Small intestine (tissue), 7 donors: ENCODE measurements around the gene TF. TPM values are rescaled to one million over a fixed set of nuclear protein-coding genes. Genes with fewer than 3 reads are reported as not detected.

Experiments used
- DNase-seq, 2 donors: peaks; one replicate each; pipeline versions ENCODE4 v3.0.0 to v3.0.0-alpha.2; 2013
- FAIRE-seq: peaks from 2 replicates; lab custom pipeline; 2012; peaks lifted over from hg19 to GRCh38; lab: Jason Lieb, UNC
- H3K27ac ChIP-seq, 3 donors: one replicate each; pipeline ENCODE4 v1.5.1; 2013; ENCODE audit warnings: low read length in 2 of 3, mild to moderate bottlenecking in 2 of 3, control low read depth in 1 of 3, inconsistent platforms in 1 of 3, low read depth in 1 of 3, moderate library complexity in 1 of 3
- H3K27me3 ChIP-seq, 3 donors: one replicate each; pipeline ENCODE4 v1.6.1; 2013; ENCODE audit warnings: low read length in 3 of 3, inconsistent platforms in 1 of 3; ENCODE audit not compliant: control insufficient read depth in 3 of 3, insufficient read depth in 3 of 3
- H3K36me3 ChIP-seq, 3 donors: one replicate each; pipeline ENCODE4 v1.6.1; 2013; ENCODE audit warnings: low read length in 3 of 3, inconsistent platforms in 1 of 3, low read depth in 1 of 3, mild to moderate bottlenecking in 1 of 3, moderate library complexity in 1 of 3; ENCODE audit not compliant: control insufficient read depth in 3 of 3, insufficient read depth in 2 of 3
- H3K4me1 ChIP-seq, 3 donors: one replicate each; pipeline ENCODE4 v1.6.1; 2013; ENCODE audit warnings: low read length in 2 of 3, inconsistent platforms in 1 of 3, low read depth in 1 of 3, mild to moderate bottlenecking in 1 of 3, moderate library complexity in 1 of 3; ENCODE audit not compliant: control insufficient read depth in 3 of 3, insufficient read depth in 2 of 3
- H3K4me3 ChIP-seq, 3 donors: one replicate each; pipeline ENCODE4 v1.5.1; 2013; ENCODE audit warnings: low read length in 3 of 3, control low read depth in 1 of 3, inconsistent platforms in 1 of 3, low read depth in 1 of 3, mild to moderate bottlenecking in 1 of 3, moderate library complexity in 1 of 3
- H3K9me3 ChIP-seq, 2 donors: one replicate each; pipeline ENCODE4 v1.6.1; 2013; ENCODE audit warnings: low read depth in 1 of 2, low read length in 1 of 2; ENCODE audit not compliant: control insufficient read depth in 2 of 2, insufficient read depth in 1 of 2
- WGBS, 3 donors: extraction: QIAGEN DNeasy Blood & Tissue Kit; methylation state at CpG; one replicate each; pipeline ENCODE4 v1.1.7; 2013; 5-methylcytosine and 5-hydroxymethylcytosine counted together
- polyA plus RNA-seq, 4 donors: library from polyadenylated mRNA; stranded (reverse) in 3 of 4; unstranded in 1 of 4; fragments of 200-250 nt in 3 of 4; fragments of 120-200 nt in 1 of 4; gene quantifications; one replicate each; pipeline versions ENCODE4 v1.2.1 to v1.2.3, GENCODE V29; 2013
- donor health status: healthy with polysubstance abuse.
- donor health status: control.
- donor health status: control.
- donor health status: Bipolar disorder and iron deficiency.
- donor health status: healthy.

Gene TF
- polyA plus RNA-seq, 4 donors, result under 0.01 to 8.3 (median 5.6) TPM; not detected in 1

GRCh38 chr3:133749427-133750258, 3.5 kb downstream of the TF start:
- no peaks in the 10 kb centered on the region for H3K9me3 ChIP-seq
- FAIRE-seq (no peak), DNase-seq (no peak)
- H3K36me3 ChIP-seq, result no peaks in the 10 kb centered on the region
- 78 to 89% (median 82%) methylated on average over 6 of the region's 6 CpGs for WGBS, 3 donors
- H3K27me3 ChIP-seq, result peaks cover 0 to 18% (median 8%) of the 10 kb centered on the region in 3 donors
- peaks cover 0 to 2% (median 0%) of the 10 kb centered on the region in 3 donors for H3K4me1 ChIP-seq
- H3K27ac ChIP-seq, result no peak overlapping the region
- no peak overlapping the region for H3K4me3 ChIP-seq

- 53 to 81% (median 74%) methylated on average over 6 of the region's 6 CpGs for WGBS, 3 donors
These were observed 4.1 kb downstream of the TF start for GRCh38 chr3:133750259-133750656.

DNA sequence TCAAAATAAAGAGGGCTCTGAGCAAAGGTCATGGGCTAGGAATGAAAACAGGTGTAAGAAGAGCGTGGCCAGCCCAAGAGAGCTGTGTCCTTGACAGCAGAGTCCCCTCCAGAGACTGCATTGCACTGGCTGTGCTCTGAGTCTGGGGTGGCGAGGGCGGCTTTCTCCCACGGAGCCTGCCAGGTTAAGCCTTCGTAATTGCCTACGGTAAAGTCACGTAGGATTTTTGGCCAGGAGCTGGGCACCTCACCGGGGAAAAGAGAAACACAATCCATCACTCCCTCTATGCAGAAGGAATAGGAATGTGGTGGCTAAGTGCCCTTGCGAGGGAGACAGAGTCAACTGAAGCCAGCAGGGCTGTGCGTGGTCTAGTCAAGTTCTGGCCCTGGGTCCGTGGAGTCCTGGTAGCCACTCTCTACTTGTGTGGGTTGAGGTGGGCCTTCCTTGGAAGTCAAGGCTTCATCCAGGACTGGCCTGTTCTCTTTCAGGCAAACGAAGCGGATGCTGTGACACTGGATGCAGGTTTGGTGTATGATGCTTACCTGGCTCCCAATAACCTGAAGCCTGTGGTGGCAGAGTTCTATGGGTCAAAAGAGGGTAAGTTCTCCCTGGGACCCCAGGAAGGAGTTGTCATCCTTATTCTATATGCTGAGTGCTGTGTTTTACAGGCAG, 7.0 kb downstream of the TF start:
- Histone ChIP-seq H3K27me3 (peaks cover 0 to 2% (median 0%) of the 10 kb centered on the region in 3 donors), H3K27ac (no peak overlapping the region), H3K4me1 (no peaks in the 10 kb centered on the region), H3K9me3 (no peaks in the 10 kb centered on the region), H3K4me3 (no peak overlapping the region), H3K36me3 (no peaks in the 10 kb centered on the region)
- 85 to 93% (median 91%) methylated on average over 13 of the region's 13 CpGs for WGBS, 3 donors
- no peak for DNase-seq
- no peak for FAIRE-seq

More at GRCh38 chr3:133750259-133750656, 4.1 kb downstream of the TF start:
- Histone ChIP-seq H3K4me1 (peaks cover 0 to 2% (median 0%) of the 10 kb centered on the region in 3 donors), H3K9me3 (no peaks in the 10 kb centered on the region), H3K36me3 (no peaks in the 10 kb centered on the region), H3K27me3 (peaks cover 0 to 18% (median 8%) of the 10 kb centered on the region in 3 donors), H3K4me3 (no peak overlapping the region), H3K27ac (no peak overlapping the region)
- no peak for DNase-seq
- no peak for FAIRE-seq

DNA sequence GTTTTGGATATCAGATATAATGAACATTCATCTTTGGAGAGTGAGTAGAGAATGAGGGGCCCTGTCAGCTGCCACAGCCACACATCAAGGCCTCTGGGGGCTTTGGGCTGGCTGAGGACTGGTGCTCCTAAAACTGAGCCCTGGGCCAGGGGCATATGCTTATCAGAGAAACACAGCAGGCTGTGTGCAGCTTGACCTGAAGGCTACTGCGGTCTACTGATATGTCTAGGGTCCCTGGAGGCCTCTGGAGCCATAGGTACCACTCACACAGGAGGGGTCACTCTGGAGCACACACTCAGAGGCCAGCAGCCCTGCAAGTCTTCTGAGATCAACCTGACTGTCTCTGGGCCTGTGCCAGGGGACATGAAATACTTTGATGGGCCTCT, 7.6 kb downstream of the TF start:
- no peak for DNase-seq
- Histone ChIP-seq H3K27ac (no peak overlapping the region), H3K36me3 (no peaks in the 10 kb centered on the region), H3K27me3 (peaks cover 0 to 2% (median 0%) of the 10 kb centered on the region in 3 donors), H3K4me3 (no peak overlapping the region), H3K9me3 (no peaks in the 10 kb centered on the region), H3K4me1 (no peaks in the 10 kb centered on the region)
- 90 to 100% (median 90%) methylated on average over 1 of the region's 1 CpG for WGBS, 3 donors
- no peak for FAIRE-seq

- DNase-seq (no peak), FAIRE-seq (no peak)
- no peaks in the 10 kb centered on the region for H3K9me3 ChIP-seq
- no peaks in the 10 kb centered on the region for H3K36me3 ChIP-seq
- no peaks in the 10 kb centered on the region for H3K4me1 ChIP-seq
- H3K27me3 ChIP-seq, result peaks cover 0 to under 1% (median 0%) of the 10 kb centered on the region in 3 donors
- no peak overlapping the region for H3K4me3 ChIP-seq
- no peak overlapping the region for H3K27ac ChIP-seq
- WGBS, 3 donors, result 87% methylated on average over 5 of the region's 5 CpGs
These were observed 8.3 kb downstream of the TF start for GRCh38 chr3:133754455-133754854.

DNA sequence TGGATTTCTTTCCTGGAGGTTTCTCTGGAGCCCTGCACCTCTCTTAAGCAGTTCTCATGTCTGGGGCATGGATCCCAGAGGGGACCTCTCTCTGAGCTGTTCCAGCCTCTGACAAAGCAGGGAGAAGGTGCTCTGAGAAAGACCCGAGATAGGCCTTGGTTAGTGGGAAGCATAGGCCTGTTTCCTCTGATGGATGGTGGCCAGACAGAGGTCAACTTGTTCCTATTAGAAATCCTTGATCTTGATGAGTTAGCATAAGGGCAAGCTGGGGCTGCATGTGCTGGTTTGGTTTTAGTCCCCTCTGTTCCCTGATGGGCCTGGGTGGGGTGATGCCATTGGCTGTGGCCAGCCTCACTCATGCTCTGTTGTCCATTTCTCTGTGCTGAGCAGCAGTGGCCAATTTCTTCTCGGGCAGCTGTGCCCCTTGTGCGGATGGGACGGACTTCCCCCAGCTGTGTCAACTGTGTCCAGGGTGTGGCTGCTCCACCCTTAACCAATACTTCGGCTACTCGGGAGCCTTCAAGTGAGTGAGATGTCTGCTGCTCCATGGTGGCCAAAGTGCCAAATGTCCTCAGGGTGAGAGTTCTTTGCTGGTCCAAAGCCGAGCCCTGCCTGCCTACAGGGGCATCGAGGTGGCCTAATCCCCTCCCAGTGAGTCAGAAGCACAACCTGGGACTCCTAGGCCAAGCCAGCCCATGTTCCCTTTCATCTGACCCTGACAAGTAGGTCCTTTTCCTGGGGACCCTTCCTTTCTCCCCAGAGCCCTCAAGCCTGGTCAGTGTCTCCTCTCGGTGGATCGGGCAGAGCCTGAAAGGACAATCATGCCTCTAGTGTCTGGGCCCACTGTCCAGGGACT, 9.0 kb downstream of the TF start:
- 57 to 78% (median 57%) methylated on average over 10 of the region's 10 CpGs for WGBS, 3 donors
- no peaks in the 10 kb centered on the region for H3K9me3 ChIP-seq
- no peaks in the 10 kb centered on the region for H3K36me3 ChIP-seq
- DNase-seq (no peak), FAIRE-seq (no peak)
- no peaks in the 10 kb centered on the region for H3K4me1 ChIP-seq
- H3K27ac ChIP-seq, result no peak overlapping the region
- no peak overlapping the region for H3K4me3 ChIP-seq
- no peaks in the 10 kb centered on the region for H3K27me3 ChIP-seq

DNA sequence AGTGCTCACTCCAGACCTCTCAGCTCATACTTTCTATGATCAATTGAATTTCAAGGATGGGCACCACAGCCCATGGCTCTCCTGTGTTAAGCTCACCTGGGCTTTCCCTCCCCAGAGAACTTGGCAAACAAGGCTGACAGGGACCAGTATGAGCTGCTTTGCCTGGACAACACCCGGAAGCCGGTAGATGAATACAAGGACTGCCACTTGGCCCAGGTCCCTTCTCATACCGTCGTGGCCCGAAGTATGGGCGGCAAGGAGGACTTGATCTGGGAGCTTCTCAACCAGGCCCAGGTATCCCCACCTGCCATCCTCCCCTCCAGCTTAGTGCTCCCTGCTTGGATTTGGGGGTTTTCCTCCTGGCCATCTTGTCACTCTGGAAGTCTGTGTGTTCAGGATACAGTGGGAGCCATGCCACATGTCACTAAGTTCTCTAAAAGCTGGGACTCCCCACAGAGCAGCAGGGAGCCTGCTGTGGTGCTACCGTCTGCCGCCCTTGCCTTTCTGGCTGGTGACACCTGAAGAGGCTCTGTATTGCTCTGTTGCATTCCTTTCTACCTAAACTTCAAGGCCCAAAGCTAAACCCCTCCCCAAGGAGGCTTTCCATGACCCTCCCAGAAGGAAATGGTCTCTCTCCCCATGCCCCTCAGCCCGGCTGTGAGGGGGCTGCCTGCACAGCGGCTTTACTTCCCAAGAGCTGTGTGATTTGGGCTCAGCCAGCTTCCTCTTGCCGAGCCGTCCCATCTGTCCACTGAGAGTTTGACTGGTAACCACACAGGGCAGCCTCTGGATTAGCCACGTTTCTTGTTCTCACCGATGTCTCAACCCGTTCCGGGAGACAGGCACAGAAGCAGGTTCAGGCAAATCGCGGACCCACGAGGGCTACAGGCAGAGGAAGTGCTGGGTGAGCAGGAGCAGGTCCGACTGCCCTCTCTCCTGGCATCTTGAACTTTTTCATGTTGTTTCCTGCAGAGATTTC, 10.8 kb downstream of the TF start:
- 86 to 87% (median 87%) methylated on average over 20 of the region's 20 CpGs for WGBS, 3 donors
- Histone ChIP-seq H3K27me3 (no peaks in the 10 kb centered on the region), H3K9me3 (no peaks in the 10 kb centered on the region), H3K4me1 (no peaks in the 10 kb centered on the region), H3K27ac (no peak overlapping the region), H3K4me3 (no peak overlapping the region), H3K36me3 (no peaks in the 10 kb centered on the region)
- FAIRE-seq, result no peak
- DNase-seq, result no peak
